GM12801 (cell line): ENCODE results near the gene PPIA.

Source experiments
- TF ChIP-seq, protein P1 (sequence below): IDR thresholded peaks from one replicate; pipeline ENCODE4 v1.5.1; 2011; ENCODE audit warnings: control low read depth; ENCODE audit not compliant: insufficient read length; ENCODE audit errors: extremely low read depth

Gene PPIA

GRCh38 chr7:44760034-44760580 lies 36.4 kb upstream of the PPIA start:
- TF ChIP-seq, protein P1, sequence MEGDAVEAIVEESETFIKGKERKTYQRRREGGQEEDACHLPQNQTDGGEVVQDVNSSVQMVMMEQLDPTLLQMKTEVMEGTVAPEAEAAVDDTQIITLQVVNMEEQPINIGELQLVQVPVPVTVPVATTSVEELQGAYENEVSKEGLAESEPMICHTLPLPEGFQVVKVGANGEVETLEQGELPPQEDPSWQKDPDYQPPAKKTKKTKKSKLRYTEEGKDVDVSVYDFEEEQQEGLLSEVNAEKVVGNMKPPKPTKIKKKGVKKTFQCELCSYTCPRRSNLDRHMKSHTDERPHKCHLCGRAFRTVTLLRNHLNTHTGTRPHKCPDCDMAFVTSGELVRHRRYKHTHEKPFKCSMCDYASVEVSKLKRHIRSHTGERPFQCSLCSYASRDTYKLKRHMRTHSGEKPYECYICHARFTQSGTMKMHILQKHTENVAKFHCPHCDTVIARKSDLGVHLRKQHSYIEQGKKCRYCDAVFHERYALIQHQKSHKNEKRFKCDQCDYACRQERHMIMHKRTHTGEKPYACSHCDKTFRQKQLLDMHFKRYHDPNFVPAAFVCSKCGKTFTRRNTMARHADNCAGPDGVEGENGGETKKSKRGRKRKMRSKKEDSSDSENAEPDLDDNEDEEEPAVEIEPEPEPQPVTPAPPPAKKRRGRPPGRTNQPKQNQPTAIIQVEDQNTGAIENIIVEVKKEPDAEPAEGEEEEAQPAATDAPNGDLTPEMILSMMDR, result no peak

DNA sequence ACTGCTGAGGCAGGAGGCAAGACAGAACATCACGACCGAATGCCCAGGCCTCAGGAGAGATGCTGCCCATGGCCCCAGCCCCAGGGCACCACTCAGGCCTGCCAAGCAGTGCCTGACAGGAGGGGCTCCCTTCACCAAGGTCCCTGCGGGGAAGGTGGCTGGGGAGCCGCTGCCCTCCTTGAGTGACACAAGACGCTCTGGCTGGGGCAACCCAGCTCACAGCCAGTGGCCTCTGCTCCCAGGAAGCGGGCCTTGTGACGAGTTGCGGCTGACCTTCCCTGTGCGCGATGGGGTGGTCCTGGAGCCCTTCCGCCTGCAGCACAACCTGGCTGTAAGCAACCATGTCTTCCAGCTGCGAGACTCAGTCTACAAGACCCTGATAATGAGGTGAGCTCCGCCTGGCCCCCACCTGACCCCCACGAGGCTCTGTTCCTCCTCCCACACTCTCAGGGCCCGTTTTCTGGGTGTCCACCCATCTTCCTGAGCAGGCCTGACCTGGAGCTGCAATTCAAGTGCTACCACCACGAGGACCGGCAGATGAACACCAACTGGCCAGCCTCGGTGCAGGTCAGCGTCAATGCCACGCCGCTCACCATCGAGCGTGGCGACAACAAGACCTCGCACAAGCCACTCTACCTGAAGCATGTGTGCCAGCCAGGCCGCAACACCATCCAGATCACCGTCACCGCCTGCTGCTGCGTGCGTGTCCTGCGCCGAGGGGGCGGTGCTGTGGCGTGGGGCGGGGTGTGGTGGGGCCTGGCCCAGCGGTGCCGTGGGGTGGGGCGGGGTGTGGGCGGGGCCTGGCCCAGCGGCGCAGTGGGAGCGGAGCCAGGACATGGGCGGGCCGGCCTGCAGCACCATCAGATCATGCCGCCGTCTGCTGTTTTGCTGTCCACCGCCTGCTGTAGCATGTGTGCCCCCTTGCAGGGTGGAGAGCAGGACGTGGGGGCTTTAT lies 35.0 kb upstream of the PPIA start:
- TF ChIP-seq, protein P1, result no peak

DNA sequence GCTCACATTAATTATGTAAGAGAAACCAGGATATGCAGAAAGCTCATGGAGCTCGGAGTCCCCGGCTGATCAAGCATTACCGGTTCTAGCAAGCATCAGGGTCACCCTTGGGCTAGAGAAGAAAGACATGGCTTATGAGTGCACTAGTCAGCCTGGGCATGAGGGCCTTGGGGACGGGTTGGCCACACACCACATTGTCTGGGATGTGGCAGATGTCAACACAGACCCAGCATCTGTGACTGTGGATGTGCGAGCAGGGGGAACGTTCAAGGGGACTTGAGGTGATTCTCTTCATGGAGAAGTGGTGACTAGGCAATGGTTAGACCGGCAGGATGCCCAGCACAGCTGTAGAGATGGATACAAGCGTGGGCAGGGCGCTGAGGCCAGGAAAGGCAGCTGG lies 34.2 kb upstream of the PPIA start:
- TF ChIP-seq, protein P1, result no peak

- TF ChIP-seq, protein P1, result no peak
Measured at GRCh38 chr7:44762726-44763522, 33.6 kb upstream of the PPIA start.

- TF ChIP-seq, protein P1, result no peak
Measured at GRCh38 chr7:44764081-44764480, 32.4 kb upstream of the PPIA start.

DNA sequence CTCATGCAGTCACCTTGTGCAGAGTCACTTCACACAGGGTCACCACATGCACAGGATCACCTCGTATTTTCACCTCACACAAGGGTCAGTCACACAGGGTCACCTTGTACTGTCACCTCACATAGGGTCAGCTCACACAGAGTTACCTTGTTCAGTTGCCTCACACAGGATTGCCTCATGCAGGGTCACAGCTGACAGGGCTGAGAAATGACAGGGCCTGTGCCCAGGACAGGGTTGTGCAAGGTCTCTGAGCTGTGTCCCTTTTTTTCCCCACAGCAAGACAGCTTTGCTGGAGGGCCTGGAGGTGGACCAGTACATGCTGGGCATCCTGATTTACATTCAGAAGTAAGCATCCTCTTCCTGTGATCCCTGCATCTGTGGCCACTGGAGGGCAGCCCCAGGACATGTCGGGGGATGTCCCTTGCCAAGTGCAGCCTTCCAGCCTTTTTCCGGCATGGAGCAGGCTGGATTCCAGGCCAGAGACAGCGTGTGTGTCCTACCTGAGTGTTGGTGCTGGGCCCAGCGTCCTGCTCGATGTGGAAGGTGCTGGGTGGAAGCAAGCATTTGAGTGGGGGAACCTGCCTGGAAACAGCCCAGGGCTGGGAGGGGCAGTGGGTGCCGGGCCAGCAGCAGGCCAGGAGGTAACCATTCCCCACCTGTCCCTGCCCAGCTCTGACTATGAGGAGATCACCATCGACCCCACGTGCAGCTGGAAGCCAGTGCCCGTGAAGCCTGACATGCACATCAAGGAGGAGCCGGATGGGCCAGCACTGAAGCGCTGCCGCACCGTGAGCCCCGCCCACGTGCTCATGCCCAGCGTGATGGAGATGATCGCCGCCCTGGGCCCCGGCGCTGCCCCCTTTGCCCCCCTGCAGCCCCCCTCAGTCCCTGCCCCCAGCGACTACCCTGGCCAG lies 31.6 kb upstream of the PPIA start:
- TF ChIP-seq, protein P1, result no peak
